ENCODE results near the gene PPP2R5D.

Gene PPP2R5D

DNA sequence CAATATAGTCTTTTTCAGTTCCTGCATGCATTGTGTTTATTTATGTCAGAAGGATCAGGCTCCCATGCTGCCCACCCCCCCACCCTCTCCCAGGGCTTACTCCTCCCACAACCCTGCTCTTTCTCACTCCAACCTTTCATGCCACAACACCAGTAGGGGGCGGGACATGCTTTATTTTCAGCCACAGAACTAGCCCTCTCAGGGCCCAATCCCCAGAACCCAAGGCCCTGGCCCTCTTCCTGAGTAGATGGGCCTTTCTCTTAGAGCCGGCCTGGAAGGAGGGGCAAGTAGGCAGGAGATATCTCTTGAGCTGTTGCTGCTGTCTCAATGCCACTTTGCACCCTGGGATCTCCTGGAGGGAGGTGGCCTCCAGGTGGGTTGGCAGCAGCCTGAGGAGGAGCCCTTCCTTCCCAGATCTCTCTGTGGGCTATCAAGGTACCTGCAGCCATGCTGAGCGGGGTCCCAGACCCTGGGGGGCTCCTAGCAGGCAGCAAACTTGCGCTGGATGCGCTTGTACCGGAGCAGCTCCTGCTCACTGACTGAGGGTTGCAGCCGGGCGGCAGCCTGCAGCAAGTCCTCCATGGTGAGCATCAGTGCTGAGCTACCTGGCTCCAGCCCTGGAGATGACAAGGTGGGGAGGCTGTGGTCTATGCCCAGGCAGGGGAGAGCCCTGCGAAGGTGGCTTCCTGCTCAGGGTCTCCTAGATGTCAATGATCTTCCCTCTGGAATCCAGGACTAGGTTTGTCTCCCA is 20.3 kb upstream of the PPP2R5D start:
- DNase-seq (ENCODE audit: low read depth): no peak

DNA sequence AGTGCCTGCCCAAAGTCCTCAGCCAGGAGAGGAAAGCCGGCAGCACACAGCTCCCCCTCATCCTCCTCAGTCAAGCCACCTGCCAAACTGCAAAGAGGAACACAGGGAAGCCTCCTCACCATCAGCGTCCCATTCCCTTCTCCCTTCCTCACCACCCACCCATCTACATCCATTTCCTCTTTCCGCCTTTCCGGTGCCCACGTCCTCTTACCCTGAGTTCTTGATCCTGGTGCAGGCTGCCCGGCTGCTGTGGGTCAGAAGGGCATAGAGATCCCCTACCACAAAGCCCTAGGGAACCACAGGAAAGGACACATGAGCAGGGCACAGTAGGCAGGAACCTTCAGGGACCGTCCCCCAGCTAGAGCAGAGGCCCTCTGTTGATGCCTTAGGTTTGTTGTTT is 17.8 kb upstream of the PPP2R5D start:
- DNase-seq (ENCODE audit: low read depth): no peak

DNA sequence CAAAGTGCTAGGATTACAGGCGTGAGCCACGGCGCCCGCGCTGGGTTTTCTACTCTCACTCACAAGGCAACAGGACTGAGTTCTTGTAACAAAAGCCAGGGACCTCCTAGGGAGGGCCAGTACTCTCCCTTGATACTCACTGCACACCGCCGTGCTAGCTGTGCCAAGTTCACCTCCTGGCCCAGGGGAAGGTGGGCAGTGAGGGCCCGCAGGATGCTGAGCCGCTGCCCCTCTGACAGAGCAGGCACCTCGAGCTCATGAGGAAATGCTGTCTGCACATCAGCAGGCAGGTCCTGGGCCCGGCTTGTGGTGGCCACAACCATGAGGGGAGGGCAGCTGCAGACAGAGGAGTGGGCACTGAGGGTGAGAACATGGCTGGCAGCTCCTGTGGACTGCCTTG is 17.1 kb upstream of the PPP2R5D start:
- DNase-seq (ENCODE audit: low read depth): no peak

DNA sequence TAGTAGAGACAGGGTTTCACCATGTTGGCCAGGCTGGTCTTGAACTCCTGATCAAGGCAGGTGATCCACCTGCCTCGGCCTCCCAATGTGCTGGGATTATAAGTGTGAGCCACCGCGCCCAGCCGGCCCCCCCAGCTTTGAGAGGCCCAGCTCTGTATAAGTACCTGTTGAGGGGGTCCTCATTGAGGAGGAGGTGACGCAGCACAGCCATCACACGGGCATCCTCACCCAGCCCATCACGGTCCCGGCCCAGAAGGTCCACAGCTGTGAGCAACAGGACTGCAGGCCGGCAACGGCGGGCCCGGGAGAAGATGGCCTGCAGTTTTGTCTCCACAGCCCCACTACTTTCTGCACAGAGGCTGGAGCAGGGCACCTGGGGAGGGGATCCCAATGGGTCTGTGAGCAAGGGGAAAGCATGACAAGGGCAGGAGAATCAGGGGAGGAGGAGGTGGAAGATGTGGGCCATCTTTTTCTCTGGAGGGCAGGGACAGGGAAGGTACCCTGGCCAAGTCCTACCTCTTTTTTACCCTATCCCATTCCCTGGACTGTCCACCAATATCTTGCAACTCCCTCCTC is 16.2 kb upstream of the PPP2R5D start:
- no peak for DNase-seq (ENCODE audit: low read depth)

DNA sequence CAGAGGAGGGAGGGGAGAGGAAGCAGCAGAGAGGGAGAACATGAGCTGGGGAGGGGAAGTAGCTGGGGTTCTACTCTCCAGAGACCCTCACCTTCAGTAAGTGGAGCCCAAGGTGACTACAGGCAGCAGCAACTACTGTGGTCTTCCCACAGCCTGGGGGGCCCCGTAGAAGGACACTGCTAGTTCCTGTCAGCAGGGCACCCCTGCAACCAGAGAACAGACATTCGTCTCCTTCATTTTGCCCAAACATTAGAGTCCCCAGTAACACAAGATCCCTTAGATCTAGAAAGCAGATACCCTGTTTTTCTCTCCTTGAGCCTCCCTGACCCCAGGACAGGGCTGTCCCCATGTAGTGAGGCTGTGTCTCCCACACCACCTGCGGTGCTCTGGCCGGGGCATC is 15.6 kb upstream of the PPP2R5D start:
- no peak for DNase-seq (ENCODE audit: low read depth)

DNA sequence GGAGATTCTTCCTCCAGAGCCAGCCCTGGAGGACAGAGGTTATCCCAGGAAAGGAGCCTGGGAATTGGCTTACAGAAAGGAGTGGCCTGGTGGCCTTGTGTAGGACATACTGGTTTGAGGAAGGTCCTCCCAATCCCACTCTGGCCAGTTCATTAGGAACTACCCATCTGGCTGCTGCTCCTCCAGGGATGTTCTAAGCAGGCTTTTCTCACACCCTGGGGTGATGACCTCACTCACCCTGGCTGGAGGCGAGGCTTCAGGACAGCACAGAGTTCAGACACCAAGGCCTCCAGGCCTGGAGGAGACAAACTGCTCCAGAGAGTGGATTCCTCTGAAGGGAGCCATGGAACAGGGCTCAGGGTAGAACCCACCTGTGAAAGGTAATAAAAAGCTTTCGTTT is 14.9 kb upstream of the PPP2R5D start:
- no peak for DNase-seq (ENCODE audit: low read depth)

DNA sequence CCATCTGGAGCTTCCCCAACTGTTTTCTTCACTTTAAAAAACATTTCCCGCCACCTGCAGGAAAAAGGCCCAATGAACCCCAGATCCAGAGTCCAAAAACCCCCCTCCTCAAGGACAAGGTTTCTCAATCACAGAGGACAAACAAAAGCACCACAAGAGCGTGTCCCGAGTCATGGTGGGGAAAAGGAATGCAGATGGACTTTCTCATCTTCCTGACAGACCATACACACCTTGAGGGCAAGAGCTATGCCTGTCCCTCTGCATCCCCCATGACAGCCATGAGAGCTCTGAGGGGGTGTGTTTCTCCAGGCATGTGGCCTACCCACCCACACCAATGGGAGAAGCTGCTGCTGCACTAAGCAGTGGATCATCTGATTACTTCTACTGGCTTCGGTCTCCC is 14.4 kb upstream of the PPP2R5D start:
- no peak for DNase-seq (ENCODE audit: low read depth)

DNA sequence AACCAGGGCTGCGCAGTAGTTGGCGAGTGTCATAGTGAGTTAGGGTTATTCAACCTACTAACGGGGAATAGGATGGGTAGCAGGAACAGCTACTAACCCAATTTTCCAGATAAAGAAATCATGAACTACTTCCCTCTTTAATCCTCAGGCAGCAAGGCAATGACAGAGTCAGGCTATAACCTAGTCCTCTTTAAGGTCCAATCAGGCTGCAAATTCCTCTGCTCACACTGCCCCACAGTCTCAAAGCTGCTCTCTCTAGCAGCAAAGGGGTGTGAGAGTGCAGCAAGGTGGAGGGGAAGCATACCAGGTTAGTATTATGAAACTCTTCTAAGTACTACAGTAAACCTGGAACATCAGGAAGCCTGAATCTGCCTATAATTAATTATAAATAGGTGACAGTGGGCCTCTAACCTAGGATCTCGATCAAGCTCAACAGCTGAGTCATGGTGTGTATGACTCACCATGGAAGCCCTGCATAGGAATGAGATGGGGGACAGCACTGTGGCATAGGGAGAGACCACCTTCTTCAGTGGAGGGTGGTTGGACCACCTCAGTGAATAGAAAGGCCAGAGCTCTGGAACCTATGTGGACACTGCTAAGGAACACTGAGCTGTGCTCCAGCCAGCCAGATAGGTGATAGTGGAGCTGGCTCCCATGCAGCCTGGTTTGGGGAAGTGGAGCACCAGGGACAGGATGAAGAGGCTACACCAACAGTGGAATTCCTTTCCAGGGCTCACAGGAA is 13.3 kb upstream of the PPP2R5D start:
- DNase-seq (ENCODE audit: low read depth): no peak

DNA sequence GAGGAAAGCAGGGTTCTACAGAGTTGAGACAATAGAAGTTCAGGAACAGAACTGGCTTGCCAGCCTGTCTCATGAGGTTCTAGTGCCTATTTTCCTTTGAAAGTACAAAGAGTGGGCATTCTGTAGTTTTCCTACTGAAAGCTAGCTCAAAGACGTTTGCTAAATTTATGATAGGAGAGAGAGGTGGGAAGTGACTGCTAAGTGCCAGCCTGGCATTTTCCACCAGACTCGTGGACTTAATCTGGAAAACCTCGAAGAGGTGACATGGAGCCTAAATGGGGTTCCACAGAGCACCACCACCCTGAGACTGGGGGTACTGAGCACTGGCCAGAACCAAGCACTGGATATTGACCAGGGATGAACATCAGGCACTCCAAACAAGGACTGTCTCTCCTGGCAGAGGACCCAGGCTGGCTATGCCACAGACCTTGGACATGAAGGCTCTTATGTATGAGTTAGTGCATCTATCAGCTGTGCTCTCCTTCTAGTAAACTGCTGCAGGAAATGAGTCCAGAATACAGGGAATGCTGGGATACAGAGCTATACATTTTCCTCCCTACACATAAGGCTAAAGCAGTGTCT is 12.5 kb upstream of the PPP2R5D start:
- DNase-seq (ENCODE audit: low read depth): no peak

DNA sequence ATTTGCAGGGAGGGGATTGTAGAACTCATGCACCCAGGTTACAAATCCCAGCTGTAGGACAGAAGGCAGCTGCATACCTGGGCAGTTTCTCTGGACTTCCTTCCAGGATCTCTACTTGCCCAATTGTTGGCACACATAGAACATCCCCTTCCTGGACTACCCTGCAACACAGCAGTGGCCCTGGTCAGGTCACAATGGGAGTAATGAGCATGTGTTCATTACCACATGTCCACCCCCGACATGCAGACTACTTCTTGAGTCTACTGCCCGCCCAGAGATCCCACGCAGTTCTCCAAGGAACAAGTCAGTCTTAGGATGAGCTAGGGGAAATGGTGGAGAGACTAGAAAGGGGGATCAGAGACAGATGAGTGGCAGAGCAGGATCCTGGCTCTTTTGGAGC is 10.4 kb upstream of the PPP2R5D start:
- no peak for DNase-seq (ENCODE audit: low read depth)

DNA sequence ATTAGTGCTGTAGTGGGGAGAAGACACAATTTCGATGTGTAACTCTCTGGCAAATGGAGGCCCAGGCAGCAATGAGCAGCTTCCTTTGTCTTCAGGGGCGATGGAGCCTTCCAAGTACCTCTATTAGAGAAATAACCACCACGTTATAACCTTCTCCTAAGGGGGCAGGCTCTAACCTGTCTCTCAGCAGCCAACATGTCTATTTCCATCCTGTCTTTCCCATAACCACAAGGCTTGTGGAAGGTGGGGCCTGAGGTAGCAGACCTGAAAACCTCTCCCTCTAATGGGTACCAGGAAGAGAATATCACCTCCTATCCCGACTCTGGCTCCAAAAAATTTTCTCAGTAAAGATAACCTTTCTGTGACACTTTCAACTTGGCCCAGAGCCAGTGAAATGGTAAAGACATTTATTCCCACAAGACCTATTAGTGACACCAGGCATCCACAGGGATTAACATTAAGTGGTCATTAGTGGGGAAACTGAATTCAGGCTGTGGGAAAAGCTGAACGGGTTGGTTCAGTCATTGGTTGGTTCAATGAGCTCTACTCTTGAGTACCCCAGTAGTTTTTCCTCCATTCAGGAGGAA is 9.4 kb upstream of the PPP2R5D start:
- no peak for DNase-seq (ENCODE audit: low read depth)

DNA sequence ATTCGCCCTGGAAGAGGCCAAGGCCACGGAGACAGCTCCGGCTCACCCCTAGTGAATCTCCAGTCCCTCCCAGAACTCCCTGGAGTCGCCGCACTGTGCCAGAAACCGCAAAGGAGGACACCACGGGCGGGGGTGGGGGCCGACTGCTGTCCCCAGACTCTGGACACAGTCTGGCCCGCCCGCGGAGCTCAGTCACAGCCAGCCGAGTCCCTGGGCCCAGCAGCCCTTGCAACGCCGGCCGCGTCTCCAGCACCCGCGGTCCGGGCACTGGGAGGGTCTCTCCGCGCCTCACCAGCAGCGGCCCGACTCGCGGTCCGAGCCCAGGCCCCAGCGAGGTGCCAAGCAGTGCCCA is 5.9 kb upstream of the PPP2R5D start:
- no peak for DNase-seq (ENCODE audit: low read depth)

DNA sequence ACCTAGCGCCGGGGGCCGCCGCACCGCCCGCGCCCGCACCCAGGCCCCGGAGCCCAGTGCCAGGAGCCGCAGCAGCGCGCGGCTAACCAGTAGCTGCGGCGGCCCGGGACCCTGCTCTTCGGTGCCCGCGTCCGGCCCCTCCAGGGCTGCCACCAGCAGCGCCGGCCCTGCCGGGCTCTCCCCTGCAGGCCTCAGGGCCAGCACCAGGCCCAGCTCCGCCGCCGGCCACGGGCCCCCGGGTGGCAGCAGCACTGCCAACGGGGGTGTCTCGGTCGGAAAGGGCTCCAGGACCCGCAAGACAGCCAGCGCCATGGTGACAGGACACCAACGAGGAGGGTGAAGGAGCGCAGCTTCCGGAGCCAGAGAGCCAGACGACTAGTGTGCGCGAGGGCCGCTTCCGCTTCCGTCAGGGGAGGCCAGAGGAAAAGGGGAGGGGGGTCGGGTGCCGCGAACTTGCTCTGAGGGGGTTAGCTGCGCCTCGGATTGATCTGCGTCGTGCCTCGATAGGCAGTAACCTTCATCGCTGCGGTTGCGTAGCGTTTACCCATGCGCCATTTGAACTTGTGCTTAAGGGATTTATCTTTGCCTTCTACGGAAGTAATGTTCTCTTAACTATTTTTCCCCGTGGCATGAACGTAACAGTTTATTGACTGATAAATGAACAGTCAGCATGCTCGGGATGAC is 5.4 kb upstream of the PPP2R5D start, which contains the start of gene PEX6:
PEX6 (minus strand) TSS at position 343 of the 684 bp plus-strand sequence; CDS start at position 312, 31 bp downstream.
- peak; percentile 66 for DNase-seq (ENCODE audit: low read depth)

DNA sequence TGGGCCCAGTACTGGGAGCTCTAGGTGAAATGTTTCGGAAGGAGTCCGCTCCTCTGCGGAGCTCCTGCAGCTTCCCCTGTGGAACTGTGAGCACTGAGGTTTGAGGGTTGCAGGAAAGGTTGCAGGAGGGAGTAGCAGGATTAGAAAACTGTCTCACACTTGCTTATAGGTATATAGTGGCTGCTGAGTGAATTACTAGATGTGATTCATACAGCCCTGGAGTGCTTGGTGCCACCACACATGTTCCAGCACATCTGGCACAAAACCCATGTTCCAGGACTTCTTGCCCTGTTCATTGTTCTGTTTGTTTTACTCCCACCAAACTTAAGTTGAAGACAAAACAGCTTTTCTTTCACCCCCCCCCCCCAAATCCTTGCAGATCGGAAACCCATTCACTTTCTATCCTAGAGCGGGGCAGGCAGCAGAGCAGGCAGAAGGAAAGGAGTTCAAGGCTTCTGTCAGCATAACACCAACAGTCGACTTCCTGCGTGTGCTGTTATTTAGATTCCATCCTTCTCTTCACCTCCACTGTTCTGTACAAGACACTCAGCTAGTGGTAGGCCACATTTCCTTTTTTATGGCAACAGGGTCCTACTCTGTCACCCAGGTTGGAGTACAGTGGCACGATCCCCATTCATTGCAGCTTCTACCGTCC is 4.7 kb upstream of the PPP2R5D start:
- DNase-seq (ENCODE audit: low read depth): no peak

DNA sequence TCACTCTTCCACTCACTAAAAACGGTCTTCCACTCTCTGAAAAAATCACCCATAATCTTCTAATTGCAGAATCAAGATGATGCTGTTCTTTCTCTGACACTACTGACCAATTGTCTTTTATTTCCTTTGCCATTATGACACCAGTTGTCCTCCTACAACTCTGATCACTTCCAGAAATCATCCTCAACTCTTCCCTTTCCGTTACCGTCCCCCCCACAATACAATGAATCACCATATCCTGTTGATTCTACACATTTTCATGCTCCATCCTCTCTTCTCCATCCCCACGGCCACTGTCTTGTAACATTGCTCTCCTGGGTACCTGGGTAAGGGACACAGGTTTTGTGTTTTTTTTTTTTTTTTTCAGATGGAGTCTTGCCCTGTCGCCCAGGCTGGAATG is 2.5 kb upstream of the PPP2R5D start:
- DNase-seq (ENCODE audit: low read depth): no peak

DNA sequence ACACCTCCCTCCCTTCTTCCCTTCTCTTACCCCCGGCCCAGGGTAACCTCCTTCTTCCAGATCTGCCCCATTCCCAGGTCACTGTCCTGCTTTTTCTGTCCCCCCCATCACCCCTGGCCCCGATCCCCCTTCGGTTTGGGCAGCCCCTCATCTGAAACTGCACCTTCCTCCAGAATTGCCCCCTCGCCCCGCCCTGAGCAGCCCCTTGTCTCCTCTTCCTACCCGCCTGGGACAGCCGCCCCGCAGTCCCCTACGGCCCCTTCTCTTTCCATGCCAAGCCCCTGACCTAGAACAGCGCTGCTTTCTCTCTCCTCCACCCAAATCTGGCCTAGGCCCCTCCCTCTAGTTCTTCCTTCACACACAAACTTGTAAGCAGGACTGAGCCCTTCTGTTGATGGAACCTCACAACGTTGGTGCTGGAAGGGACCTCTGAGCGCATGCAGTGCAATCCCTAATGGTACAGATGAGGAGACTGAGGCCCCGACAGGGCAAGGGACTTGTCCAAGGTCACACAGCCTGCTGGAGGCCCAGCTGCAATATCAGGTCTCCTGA is 630 bp downstream of the PPP2R5D start:
- no peak for DNase-seq (ENCODE audit: low read depth)

DNA sequence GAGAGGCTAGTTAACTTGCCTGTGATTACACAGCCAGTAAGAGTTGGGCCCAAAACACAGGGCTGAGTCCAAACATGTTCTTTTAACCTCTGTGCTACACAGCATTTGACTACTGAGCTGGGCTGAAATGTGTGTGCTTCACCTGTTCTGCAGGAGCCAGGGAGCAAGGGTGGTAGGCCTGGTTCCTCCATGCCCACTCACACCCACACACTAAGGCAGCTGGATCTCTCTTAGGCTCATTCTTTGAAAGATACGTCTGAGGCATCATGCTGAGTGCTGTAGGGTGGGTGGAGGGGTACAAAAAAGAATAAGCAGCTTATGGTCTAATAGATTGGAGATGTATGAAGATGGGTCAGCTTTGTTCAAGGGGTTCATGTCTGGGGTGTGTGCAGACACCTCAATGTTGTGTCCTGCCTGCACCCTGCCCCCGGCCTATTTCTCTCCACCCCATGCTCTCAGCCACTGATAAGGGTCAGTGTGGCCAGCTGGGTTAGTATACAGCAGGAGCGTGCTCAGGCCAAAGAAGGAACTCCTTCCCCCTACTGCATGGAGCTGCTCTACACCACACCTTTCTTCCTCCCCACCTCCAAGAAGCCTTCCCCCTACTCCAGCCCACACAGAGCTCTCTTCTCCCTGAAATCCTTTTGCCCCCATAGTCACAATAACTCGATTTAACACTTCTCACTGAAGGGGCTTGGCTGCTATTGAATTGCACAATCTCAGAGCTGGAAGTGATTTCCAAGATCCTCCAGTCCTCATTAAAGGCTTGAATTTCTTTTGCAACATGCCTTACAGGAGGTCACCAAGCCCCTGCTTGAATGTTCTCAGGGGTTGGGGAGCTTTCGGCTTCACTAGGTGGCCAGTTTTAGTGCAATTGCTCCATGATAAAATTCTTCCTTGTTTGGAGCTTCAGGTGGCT is 3.4 kb downstream of the PPP2R5D start:
- DNase-seq (ENCODE audit: low read depth): no peak

DNA sequence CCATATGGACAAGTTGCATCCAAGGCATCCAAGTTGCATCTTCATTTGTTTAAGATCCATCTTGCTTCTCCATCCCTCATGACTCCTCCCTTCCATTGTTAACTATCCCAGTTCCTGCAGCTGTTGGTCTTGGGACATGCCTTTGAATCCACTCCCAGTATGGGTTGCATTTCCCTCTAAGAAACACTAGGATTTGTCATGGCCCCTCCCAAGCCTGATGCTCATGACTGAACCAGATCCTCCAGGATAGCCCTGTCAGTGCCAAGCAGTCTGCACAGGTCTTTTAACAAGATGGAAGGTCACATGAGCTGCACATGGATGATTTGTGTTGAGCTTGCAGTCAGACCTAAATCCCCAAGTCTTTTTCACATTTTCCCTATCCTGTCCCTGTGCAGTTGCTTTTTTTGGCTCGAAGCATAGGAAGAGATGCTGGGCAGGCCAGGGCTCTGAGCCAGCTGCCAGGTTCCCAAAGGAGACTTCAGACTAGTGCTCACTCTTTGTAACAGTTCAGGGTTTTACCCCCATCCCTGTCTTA is 4.2 kb downstream of the PPP2R5D start:
- DNase-seq (ENCODE audit: low read depth): peak; percentile 82

DNA sequence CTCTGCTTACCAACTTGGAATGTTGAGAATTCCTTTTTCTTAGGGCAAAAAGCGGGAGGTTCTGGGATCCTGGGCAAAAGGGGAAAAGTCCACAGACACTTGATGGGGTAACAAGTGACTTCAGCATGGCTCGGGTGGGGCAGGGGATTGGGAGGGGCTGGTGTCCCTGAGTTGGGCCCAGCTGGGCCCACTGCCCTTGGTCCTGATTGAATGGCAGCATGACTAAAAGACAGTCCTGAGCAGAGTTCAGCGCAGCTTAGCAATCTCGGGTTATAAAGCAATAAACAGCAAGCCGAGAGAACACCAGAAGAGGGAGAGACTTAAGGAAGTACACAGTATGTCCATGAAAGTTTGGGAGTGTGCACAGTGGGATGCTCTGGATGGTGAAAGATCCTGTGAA is 5.6 kb downstream of the PPP2R5D start:
- no peak for DNase-seq (ENCODE audit: low read depth)

DNA sequence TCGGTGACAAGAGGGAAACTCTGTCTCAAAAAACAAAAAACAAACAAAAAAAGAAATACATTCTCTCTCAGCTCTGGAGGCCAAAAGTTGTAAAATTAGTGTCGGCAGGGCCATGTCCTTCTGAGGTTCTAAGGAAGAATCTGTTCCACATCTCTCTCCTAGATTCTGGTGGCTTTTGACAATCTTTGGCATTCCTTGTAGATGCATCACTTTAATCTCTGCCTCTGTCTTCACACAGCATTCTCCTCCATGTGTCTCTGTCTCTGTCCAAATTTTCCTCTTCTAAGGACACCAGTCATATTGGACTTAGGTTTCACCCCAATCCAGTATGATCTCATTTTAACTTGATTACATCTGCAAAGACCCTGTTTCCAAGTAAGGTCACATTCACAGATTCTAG is 9.1 kb downstream of the PPP2R5D start:
- DNase-seq (ENCODE audit: low read depth): no peak
